ENCODE measurements around the gene FAM111B.

- TF ChIP-seq CTCF (IDR thresholded peaks at IDR 0.05) (peak; percentile 88), TCF12 (IDR thresholded peaks at IDR 0.05) (no peak), JUND (IDR thresholded peaks at IDR 0.05) (no peak), IRF3 (IDR thresholded peaks at IDR 0.05; ENCODE audit: low read depth, low read length) (no peak), EZH2phosphoT487 (IDR thresholded peaks at IDR 0.05; ENCODE audit: borderline replicate concordance, low read depth) (no peak), SMC3 (IDR thresholded peaks at IDR 0.05; ENCODE audit: low read depth, low read length) (peak; percentile 48), NFIC (IDR thresholded peaks at IDR 0.05; ENCODE audit: borderline replicate concordance) (no peak), RCOR1 (IDR thresholded peaks at IDR 0.05; ENCODE audit: low read length) (no peak), GABPA (IDR thresholded peaks at IDR 0.05; ENCODE audit: low read depth) (no peak), FOXM1 (IDR thresholded peaks at IDR 0.05; ENCODE audit: low read depth) (no peak), TEAD4 (IDR thresholded peaks at IDR 0.05; ENCODE audit: borderline replicate concordance, insufficient read depth) (no peak), FOSL2 (IDR thresholded peaks at IDR 0.05; ENCODE audit: borderline replicate concordance, low read depth) (no peak), FOXJ3 (CRISPR knock-in tag; IDR thresholded peaks at IDR 0.05) (no peak), CHD2 (IDR thresholded peaks at IDR 0.05; ENCODE audit: low read length, partially characterized antibody) (no peak)
Observed at GRCh38 chr11:59158206-59159068, 51.4 kb downstream of the FAM111B start.
